Neuron (in vitro differentiated cells): Measurements from ENCODE around the gene ITGA1.

Experiments used
- H2AFZ ChIP-seq: one replicate; pipeline ENCODE4 v1.6.1; 2013; ENCODE audit warnings: low read depth, mild to moderate bottlenecking, inconsistent platforms, low read length, moderate library complexity
- H3K27me3 ChIP-seq: one replicate; pipeline ENCODE4 v1.6.1; 2013; ENCODE audit warnings: low read length; ENCODE audit not compliant: insufficient read depth
- H3K36me3 ChIP-seq: one replicate; pipeline ENCODE4 v1.6.1; 2013; ENCODE audit warnings: low read length; ENCODE audit not compliant: insufficient read depth
- H3K4me1 ChIP-seq: one replicate; pipeline ENCODE4 v1.6.1; 2013; ENCODE audit warnings: low read length; ENCODE audit not compliant: insufficient read depth
- H3K4me3 ChIP-seq: 2 replicates; pipeline ENCODE4 v1.5.1; 2013; ENCODE audit warnings: mild to moderate bottlenecking, low read length, moderate library complexity
- H3K9me3 ChIP-seq: one replicate; pipeline ENCODE4 v1.6.1; 2013; ENCODE audit warnings: low read length

The ITGA1 gene

GRCh38 chr5:52798938-52799337, 11.2 kb downstream of the ITGA1 start:
- no peaks in the 10 kb centered on the region for H3K27me3 ChIP-seq
- peaks cover 5% of the 10 kb centered on the region for H3K36me3 ChIP-seq
- peaks cover 21% of the 10 kb centered on the region for H3K4me1 ChIP-seq
- H3K9me3 ChIP-seq: no peaks in the 10 kb centered on the region
- H2AFZ ChIP-seq: peak overlapping the region; percentile 95
- peak overlapping the region; percentile 62 for H3K4me3 ChIP-seq

- peaks cover 21% of the 10 kb centered on the region for H3K4me1 ChIP-seq
Observed at GRCh38 chr5:52799358-52799982, 11.8 kb downstream of the ITGA1 start.

DNA sequence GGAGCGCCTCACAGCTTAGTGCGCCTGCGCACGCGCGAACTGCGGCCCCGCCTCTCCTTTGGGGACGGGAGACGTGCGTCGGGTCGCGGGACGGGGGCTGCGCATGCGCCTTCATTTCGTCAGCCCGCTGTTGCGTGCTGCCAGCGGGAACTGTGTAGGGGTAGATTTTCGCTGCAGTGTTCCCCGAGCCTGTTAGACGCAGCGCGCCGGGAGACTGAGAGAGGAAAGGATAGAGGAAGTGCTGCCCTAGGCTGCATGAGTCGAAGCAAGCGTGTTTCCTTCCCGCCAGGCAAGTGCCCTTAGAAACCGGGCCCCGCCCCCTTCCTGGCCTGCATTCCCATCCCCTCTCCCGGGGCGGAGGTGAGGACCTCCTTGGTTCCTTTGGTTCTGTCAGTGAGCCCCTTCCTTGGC, 12.3 kb downstream of the ITGA1 start:
- peaks cover 21% of the 10 kb centered on the region for H3K4me1 ChIP-seq
- peak overlapping the region; percentile 95 for H2AFZ ChIP-seq
- H3K9me3 ChIP-seq: no peaks in the 10 kb centered on the region

More at GRCh38 chr5:52799358-52799982, 11.8 kb downstream of the ITGA1 start:
- Histone ChIP-seq H2AFZ (peak overlapping the region; percentile 95), H3K4me3 (peak overlapping the region; percentile 62), H3K9me3 (no peaks in the 10 kb centered on the region), H3K36me3 (peaks cover 5% of the 10 kb centered on the region), H3K27me3 (no peaks in the 10 kb centered on the region)

DNA sequence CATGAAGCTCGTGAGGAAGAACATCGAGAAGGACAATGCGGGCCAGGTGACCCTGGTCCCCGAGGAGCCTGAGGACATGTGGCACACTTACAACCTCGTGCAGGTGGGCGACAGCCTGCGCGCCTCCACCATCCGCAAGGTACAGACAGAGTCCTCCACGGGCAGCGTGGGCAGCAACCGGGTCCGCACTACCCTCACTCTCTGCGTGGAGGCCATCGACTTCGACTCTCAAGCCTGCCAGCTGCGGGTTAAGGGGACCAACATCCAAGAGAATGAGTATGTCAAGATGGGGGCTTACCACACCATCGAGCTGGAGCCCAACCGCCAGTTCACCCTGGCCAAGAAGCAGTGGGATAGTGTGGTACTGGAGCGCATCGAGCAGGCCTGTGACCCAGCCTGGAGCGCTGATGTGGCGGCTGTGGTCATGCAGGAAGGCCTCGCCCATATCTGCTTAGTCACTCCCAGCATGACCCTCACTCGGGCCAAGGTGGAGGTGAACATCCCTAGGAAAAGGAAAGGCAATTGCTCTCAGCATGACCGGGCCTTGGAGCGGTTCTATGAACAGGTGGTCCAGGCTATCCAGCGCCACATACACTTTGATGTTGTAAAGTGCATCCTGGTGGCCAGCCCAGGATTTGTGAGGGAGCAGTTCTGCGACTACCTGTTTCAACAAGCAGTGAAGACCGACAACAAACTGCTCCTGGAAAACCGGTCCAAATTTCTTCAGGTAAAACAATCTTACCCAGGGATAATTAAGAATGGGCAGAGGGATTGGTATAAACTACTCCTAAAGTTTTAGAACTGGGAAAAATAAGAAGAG, 12.9 kb downstream of the ITGA1 start:
- Histone ChIP-seq H3K4me1 (peaks cover 21% of the 10 kb centered on the region), H3K9me3 (no peaks in the 10 kb centered on the region), H3K27me3 (no peaks in the 10 kb centered on the region), H3K4me3 (peak overlapping the region; percentile 62), H3K36me3 (peaks cover 5% of the 10 kb centered on the region), H2AFZ (peak overlapping the region; percentile 95)

More for the DNA sequence above, 12.3 kb downstream of the ITGA1 start:
- no peaks in the 10 kb centered on the region for H3K27me3 ChIP-seq
- peaks cover 5% of the 10 kb centered on the region for H3K36me3 ChIP-seq
- H3K4me3 ChIP-seq: peak overlapping the region; percentile 62

DNA sequence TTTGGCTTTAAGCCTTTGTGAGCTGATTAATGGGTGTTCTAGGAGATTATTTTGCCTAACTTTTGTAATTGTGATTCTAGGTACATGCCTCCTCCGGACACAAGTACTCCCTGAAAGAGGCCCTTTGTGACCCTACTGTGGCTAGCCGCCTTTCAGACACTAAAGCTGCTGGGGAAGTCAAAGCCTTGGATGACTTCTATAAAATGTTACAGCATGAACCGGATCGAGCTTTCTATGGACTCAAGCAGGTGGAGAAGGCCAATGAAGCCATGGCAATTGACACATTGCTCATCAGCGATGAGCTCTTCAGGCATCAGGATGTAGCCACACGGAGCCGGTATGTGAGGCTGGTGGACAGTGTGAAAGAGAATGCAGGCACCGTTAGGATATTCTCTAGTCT, 13.6 kb downstream of the ITGA1 start:
- peaks cover 21% of the 10 kb centered on the region for H3K4me1 ChIP-seq
- no peak overlapping the region for H2AFZ ChIP-seq

GRCh38 chr5:52802272-52802973, 14.7 kb downstream of the ITGA1 start:
- H3K4me3 ChIP-seq: peak overlapping the region; percentile 62
- H2AFZ ChIP-seq: no peak overlapping the region
- H3K36me3 ChIP-seq: peaks cover 5% of the 10 kb centered on the region
- no peaks in the 10 kb centered on the region for H3K9me3 ChIP-seq
- no peaks in the 10 kb centered on the region for H3K27me3 ChIP-seq
- H3K4me1 ChIP-seq: peaks cover 21% of the 10 kb centered on the region

More for the DNA sequence above, 13.6 kb downstream of the ITGA1 start:
- no peaks in the 10 kb centered on the region for H3K27me3 ChIP-seq
- H3K4me3 ChIP-seq: peak overlapping the region; percentile 62
- no peaks in the 10 kb centered on the region for H3K9me3 ChIP-seq
- H3K36me3 ChIP-seq: peaks cover 5% of the 10 kb centered on the region

- peaks cover 21% of the 10 kb centered on the region for H3K4me1 ChIP-seq
- peaks cover 5% of the 10 kb centered on the region for H3K36me3 ChIP-seq
- H2AFZ ChIP-seq: no peak overlapping the region
- no peaks in the 10 kb centered on the region for H3K9me3 ChIP-seq
- no peaks in the 10 kb centered on the region for H3K27me3 ChIP-seq
- no peak overlapping the region for H3K4me3 ChIP-seq
Observed at GRCh38 chr5:52802974-52803336, 15.2 kb downstream of the ITGA1 start.

DNA sequence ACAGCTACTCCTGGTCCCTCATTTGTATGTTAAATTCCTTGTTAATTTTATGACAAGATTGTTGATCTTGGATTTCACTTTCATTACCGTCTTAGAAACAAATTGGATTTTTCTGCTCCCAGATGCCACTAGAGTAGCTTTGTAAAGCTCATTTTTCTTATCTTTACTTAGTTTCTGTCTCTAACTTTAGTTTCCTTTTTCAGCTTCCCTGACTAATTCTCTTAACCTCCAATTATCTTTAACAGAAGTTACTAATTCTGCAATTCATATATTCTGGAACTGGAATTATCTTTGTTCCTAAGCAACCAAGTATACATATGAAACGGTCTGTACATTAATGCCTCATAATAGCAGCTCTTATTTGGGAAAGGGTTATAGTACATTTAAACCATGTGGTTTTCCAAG, 16.7 kb downstream of the ITGA1 start:
- H3K4me3 ChIP-seq: no peak overlapping the region
- H3K36me3 ChIP-seq: peaks cover 5% of the 10 kb centered on the region
- H3K27me3 ChIP-seq: no peaks in the 10 kb centered on the region
- H2AFZ ChIP-seq: no peak overlapping the region
- H3K9me3 ChIP-seq: no peaks in the 10 kb centered on the region
- peaks cover 14% of the 10 kb centered on the region for H3K4me1 ChIP-seq

GRCh38 chr5:52804981-52805380, 17.3 kb downstream of the ITGA1 start:
- Histone ChIP-seq H3K9me3 (no peaks in the 10 kb centered on the region), H3K27me3 (no peaks in the 10 kb centered on the region), H2AFZ (no peak overlapping the region), H3K36me3 (peaks cover 5% of the 10 kb centered on the region), H3K4me1 (peaks cover 14% of the 10 kb centered on the region), H3K4me3 (no peak overlapping the region)

- no peaks in the 10 kb centered on the region for H3K9me3 ChIP-seq
- peaks cover 14% of the 10 kb centered on the region for H3K4me1 ChIP-seq
- H2AFZ ChIP-seq: no peak overlapping the region
- no peaks in the 10 kb centered on the region for H3K27me3 ChIP-seq
- H3K36me3 ChIP-seq: peaks cover 5% of the 10 kb centered on the region
- no peak overlapping the region for H3K4me3 ChIP-seq
Observed at GRCh38 chr5:52805615-52806014, 17.9 kb downstream of the ITGA1 start.

GRCh38 chr5:52807037-52807436, 19.3 kb downstream of the ITGA1 start:
- Histone ChIP-seq H3K27me3 (no peaks in the 10 kb centered on the region), H3K36me3 (peaks cover under 1% of the 10 kb centered on the region), H3K9me3 (no peaks in the 10 kb centered on the region), H3K4me3 (no peak overlapping the region), H2AFZ (no peak overlapping the region), H3K4me1 (peaks cover 5% of the 10 kb centered on the region)

DNA sequence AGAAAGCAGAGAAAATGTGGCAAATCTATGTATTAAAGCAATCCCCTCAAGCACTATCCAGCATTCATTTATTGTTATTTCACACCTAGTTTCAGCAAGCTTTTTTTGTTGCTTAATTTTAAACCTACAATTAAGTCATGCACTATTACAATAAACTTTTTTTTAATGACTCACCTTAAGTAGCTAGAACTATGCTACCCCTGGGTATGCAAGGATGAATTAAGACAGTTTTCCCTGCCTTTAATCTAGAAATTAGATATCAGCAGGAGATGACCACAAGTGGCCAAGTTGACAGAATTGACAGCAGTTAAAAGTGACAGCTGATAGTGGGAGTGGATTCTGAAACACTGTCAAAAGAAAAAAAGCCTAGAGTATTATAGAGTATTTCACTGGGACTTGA, 20.0 kb downstream of the ITGA1 start:
- H3K27me3 ChIP-seq: no peaks in the 10 kb centered on the region
- H3K4me1 ChIP-seq: peaks cover 2% of the 10 kb centered on the region
- H3K36me3 ChIP-seq: no peaks in the 10 kb centered on the region
- no peaks in the 10 kb centered on the region for H3K9me3 ChIP-seq
- no peak overlapping the region for H3K4me3 ChIP-seq
- H2AFZ ChIP-seq: no peak overlapping the region

GRCh38 chr5:52808316-52808901, 20.7 kb downstream of the ITGA1 start:
- H3K36me3 ChIP-seq: no peaks in the 10 kb centered on the region
- no peaks in the 10 kb centered on the region for H3K27me3 ChIP-seq
- H3K4me1 ChIP-seq: no peaks in the 10 kb centered on the region
- H3K9me3 ChIP-seq: no peaks in the 10 kb centered on the region
- no peak overlapping the region for H2AFZ ChIP-seq
- H3K4me3 ChIP-seq: no peak overlapping the region
